HG02970 (cell line): ENCODE measurements around the gene GRAMD1A.

Experiments used
- ATAC-seq: cut with Tn5 transposase; IDR thresholded peaks from one replicate; pipeline ENCODE4 v1.9.1; 2021; ENCODE audit warnings: mild to moderate bottlenecking, moderate library complexity, moderate number of reproducible peaks; ENCODE audit not compliant: unreplicated experiment, low FRiP score

Gene GRAMD1A

DNA sequence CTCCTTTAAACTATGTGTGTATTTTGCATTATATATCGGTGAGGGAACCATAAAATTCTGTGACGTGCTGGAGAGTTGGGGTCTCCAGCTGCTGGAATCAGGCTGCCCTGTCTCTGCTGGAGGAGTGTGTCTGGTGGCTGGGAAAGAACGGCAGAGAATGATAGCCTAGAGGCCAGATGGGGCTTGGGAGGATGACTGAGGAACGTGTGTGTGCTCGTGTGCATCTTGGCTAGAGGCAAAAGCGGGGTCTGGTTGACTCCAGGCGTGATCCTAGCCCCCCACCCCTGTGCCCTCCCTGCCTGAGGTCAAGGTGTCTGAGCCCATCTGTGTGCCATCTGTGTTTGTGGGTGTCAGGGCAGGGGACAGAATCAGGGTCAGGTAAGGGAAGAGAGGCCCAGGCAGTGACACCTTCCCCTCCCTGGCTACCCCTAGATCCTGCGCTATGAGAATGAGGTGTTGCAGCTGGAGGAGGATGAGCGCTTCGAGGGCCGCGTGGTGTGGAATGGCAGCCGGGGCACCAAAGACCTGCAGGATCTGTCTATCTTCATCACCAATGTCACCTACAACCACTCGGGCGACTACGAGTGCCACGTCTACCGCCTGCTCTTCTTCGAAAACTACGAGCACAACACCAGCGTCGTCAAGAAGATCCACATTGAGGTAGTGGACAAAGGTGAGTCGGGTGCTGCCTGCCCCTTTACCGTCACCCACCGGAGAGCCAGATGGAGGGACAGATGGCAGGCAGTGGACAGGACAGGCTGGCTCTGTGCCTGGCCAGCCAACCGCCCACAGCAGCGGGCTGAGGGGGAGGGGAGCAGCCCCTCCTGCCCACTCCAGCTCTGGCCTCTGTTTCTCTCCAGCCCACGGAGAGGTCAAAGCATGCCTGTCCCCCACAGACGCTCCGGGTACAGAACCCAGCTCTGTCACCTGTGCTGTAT, 33.2 kb downstream of the GRAMD1A start:
- no peak for ATAC-seq

DNA sequence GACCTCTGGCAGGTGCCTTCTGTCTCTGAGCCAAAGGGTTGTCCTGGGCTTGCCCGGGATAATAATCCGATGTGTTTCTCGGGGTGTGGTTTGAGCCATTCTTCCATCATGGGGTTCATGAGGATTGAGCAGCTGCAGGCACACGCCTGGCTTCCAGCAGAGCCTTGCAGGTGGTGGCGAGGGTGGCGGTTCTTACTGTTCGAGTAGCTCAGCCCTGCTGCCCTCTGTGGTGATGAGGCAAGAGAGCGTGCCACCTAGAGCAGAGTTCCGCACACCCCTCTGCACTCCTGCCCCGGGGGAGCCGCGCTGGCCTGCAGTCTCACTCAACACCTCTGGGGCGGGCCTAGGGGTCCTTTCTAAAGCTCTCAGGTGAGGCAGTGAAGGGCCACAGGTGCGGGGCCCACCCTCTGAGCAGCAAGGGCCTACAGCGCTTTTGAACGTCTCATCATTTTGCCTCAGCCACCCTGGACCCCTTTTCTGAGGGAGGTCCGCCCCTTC, 33.9 kb downstream of the GRAMD1A start:
- no peak for ATAC-seq

- no peak for ATAC-seq
These were observed 34.7 kb downstream of the GRAMD1A start for GRCh38 chr19:35034588-35035382.

DNA sequence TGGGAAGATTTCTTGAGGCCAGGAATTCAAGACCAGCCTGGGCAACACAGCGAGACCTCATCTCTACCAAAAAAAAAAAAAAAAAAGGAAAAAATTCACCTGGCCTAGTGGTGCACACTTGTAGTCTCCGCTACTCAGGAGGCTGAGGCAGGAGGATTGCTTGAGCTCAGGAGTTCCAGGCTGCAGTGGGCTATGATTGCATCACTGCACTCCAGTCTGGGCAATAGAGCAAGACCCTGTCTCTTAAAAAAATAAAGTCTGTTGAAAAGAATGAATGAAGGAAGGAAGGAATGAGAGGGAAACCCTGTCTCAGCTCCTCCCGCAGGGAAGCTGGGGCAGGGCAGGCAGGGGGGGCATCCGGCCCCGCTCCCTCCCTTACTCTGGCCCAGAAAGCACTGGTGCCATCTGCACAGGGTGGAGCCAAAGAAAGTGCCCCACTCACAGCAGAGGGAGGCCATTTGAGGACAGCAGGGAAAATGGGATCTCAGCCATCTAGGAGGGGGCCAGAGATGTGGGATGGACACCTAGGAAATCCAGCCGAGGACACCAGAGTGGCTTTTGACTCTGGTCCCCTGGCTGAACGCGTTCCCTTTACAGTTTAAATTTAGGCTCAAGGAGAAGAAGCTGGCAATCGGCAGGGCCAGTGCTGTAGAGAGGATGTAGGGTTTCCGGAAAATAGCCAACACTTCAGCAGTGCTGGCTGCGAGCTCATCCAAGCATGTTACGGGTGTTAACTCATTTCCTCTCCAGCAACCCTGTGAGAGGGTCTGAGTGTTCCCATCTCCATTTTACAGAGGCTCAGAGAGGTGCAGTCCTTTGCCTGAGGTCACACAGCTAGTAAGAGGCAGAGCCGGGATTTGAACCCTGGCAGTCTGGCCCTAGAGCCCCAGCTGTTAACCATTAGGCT, 37.8 kb downstream of the GRAMD1A start:
- ATAC-seq: no peak

- no peak for ATAC-seq
These were observed 38.7 kb downstream of the GRAMD1A start for GRCh38 chr19:35038623-35039512.

DNA sequence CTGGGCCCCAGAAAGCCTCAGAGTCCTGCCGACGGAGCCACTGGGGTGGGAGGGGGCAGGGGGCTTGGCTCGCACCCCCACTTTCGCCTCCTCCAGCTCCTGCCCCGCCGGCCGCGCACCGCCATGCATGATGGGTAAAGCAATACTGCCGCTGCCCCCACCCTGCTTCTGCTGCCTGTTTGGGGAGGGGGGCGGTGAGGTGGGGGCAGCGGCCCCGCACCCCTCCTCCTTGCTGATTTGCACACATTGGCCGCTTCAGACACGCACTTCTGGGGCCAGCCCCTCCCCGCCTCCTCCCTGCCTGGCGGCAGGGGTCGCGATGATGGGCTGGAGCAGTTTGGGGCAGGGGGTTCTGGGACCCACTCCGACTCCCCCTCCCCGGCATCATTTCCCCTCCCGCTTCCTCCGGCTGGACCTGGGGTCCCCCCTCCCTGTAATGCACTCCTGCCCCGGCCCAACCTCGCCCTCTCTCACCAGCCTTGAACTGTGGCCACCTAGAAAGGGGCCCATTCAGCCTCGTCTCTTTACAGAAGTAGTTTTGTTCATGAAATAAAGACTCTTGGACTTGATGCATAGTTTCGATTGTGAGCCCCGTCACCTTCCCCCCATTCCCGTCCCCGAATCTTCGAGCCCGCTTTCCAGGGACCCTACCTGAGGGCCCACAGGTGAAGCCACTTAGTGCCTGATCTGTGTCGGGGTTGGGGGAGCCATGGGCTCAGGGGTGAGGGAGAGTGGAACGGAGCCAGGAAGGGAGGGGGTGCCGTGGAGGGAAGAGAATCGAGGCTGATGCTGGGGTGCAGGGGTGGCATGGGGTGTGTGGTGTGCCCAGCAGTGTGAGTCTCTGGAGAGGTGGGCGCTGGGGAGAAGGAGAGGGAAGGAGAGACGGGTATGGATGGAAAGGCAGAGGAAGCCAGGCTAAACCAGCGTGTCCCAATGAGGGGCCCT, 40.0 kb downstream of the GRAMD1A start:
- ATAC-seq: no peak

- ATAC-seq: no peak
These were observed 40.9 kb downstream of the GRAMD1A start for GRCh38 chr19:35040826-35041547.

- no peak for ATAC-seq
These were observed 41.5 kb downstream of the GRAMD1A start, which contains the start of gene HPN for GRCh38 chr19:35041548-35042055. HPN (plus strand) TSS chr19:35041721; CDS start chr19:35042507, 786 bp downstream.

DNA sequence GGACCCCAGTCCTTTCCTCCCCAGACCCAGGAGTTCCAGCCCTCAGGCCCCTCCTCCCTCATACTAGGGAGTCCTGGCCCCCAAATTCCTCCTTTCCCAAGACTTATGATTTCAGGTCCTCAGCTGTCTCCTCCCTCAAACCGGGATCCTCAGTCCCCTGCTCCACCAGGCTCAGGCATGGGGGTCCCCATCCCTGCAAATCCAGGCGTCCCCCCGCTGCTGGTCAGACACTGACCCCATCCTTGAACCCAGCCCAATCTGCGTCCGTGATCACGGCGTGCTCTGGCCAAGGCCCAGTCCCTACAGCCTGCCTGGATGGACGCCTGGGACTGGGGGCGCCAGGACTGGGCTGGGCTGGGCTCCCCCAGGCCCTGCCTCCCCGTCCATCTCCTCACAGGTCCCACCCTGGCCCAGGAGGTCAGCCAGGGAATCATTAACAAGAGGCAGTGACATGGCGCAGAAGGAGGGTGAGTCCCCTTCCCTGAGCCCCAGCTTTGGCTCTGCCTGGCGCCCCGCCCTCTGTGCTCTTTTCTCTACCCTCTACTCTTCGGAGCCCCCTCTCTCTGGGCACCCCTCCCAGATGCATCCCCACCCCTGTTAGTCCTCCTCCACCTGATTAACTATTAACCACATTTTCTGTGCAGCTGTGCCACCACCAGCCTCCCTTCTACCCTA, 42.1 kb downstream of the GRAMD1A start:
- ATAC-seq: no peak

DNA sequence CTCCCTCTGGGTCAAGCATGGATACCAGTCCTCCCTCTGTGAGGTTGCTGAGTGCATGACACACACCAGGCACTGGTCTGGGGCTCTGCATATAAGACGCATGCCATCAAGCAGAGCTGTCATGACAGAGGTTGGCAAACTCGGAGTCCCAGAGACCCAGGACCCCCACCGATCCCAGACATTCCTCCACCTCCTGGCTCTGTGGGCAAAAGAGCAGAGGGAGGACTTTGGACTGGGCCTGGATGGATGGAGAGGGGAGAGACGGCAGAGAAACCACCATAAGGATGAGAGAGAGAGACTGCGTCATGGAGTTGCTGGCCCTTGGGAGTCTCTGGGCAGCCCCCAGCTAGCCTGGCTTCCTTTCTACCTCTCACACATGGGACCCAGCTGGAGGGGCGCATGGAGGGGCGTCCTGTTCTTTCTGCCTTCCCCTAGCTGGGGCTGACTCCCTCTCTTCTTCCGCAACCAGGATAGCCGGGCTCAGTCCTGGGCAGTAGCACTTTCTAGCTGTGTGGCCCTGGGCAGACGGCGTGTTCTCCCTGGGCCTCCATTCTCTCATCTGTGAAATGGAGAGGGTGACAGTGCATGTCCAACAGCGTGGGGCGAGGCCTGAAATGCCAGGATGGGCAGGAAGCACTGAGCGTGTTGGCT, 43.0 kb downstream of the GRAMD1A start:
- ATAC-seq: no peak

GRCh38 chr19:35043906-35044305, 43.8 kb downstream of the GRAMD1A start:
- no peak for ATAC-seq

DNA sequence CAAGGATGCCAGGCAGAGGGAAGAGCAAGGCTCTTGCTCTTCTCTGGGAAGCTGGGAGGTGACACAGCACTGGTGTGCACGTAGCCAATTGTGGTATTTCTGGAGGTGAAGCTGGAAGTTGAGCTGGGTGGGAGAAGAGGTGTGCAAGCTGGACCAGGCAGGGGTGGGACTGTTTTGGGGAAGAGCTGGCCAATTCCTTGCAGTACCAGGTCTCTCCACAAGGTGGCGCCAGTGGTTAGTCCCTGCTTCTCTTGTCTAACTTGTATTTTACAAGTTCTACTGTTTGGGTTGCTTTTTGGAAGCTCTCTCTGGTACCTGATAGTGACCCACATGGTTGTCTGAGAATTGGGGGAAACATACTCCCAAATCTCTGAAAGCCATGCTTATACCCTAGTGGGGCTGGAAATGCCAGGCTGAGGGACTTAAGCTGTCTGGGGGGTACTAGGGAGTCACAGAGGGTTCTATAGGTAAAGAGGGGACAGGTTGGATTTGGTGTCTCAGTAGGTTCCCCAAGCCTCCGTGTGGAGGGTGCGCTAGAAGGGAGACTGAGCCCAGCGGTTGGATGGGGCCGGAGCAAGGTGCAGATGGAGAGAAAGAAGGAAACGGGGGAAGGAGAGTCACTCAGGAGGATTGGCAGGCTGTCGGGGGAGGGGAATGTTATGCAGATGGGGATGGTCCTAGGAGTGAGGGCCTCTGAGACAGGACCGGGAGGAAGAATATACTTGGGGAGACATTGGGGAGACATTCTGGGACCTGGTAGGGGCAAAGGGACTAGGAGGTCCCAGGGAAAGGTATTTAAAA, 44.4 kb downstream of the GRAMD1A start:
- ATAC-seq: no peak

DNA sequence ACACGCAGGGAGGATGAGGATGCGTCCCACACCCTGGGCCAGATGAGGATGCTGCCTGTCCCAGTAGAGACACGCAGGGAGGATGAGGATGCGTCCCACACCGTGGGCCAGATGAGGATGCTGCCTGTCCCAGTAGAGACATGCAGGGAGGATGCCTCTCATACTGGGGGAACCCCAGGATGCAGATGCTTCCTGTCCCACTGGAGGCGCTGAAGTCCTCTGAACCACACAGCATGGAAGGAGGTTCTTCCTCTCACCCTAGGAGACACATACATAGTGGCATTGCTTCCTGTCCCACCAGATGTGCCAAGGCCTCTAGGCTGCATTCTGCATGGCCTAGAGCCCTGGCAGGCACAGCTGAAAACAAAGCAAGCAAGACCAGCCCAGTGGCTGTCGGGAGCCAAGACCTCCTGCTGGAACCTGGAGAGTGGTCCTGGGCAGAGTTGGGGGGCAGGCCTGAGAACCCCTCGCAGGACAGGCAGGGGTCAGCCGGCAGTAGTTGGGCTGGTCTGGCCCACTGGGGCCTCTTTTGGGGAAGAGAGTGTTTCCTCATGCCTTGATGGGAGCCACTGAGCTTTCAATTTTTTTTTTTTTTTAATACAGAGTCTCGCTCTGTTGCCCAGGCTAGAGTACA, 45.7 kb downstream of the GRAMD1A start:
- ATAC-seq: no peak

DNA sequence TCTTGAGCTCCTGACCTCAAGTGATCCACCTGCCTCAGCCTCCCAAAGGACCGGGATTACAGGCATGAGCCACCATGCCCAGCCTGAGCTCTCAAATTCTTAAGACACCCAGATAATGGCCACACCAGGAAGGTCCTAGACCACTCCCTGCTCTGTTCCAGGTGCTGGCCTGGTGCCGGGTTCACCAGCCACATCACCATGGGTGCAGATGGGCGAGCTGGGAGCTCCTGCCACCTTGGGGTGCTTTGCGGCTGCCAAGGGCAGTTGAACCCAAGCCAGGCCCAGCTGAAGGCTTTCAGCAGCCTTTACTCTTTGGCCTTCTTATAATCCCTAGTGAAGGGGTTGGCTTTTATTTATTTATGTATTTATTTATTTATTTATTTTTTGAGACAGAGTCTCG, 46.3 kb downstream of the GRAMD1A start:
- ATAC-seq: no peak

GRCh38 chr19:35048911-35049411, 48.8 kb downstream of the GRAMD1A start:
- no peak for ATAC-seq
